PC-3 (cell line): ENCODE measurements around the gene OXSR1.

Experiments
- CTCF ChIP-seq: fragments of 300-600 bp; sonication (generic); conservative IDR thresholded peaks from 2 replicates; pipeline ENCODE4 v1.5.1; 2017; ENCODE audit warnings: antibody characterized with exemption, low read depth, mild to moderate bottlenecking, low read length
- EZH2 ChIP-seq: fragments of 300-600 bp; sonication (generic); IDR thresholded peaks from one replicate; pipeline ENCODE4 v1.6.1; 2017; ENCODE audit warnings: antibody characterized with exemption, mild to moderate bottlenecking, low read length; ENCODE audit not compliant: unreplicated experiment

GRCh38 chr3:38232701-38233100 lies 67.4 kb downstream of the OXSR1 start:
- TF ChIP-seq CTCF (no peak), EZH2 (no peak)
